Activated CD4-positive, alpha-beta T cell treated with anti-CD3 and anti-CD28 coated beads, Interleukin-2, amount 50 U/mL, for 24 hours (primary cell): ENCODE measurements around the gene PRR12.

Experiments used
- DNase-seq, 2 donors: peaks; one replicate each; pipeline ENCODE4 v3.0.0-alpha.2; 2020; ENCODE audit warnings: low read depth in 1 of 2, low spot score in 1 of 2

PRR12 gene

GRCh38 chr19:49590071-49590970 is 661 bp upstream of the PRR12 start:
- peak; percentile 71 to 89 for DNase-seq

GRCh38 chr19:49591731-49592485 is 926 bp downstream of the PRR12 start:
- DNase-seq: no peak

GRCh38 chr19:49592486-49593232 is 1.7 kb downstream of the PRR12 start:
- DNase-seq: no peak

GRCh38 chr19:49593233-49594113 is 2.5 kb downstream of the PRR12 start:
- DNase-seq: peak; percentile 78 to 88

GRCh38 chr19:49594157-49594992 is 3.4 kb downstream of the PRR12 start:
- DNase-seq: no peak

- DNase-seq: no peak
Observed at GRCh38 chr19:49594993-49595818, 4.2 kb downstream of the PRR12 start.

- no peak for DNase-seq
Observed at GRCh38 chr19:49595819-49596404, 4.9 kb downstream of the PRR12 start.

- no peak for DNase-seq
Observed at GRCh38 chr19:49596407-49596806, 5.4 kb downstream of the PRR12 start.

- no peak for DNase-seq
Observed at GRCh38 chr19:49596954-49597702, 6.1 kb downstream of the PRR12 start.

GRCh38 chr19:49597703-49597974 is 6.7 kb downstream of the PRR12 start:
- no peak for DNase-seq

- DNase-seq: no peak
Observed at GRCh38 chr19:49599378-49600295, 8.7 kb downstream of the PRR12 start.

GRCh38 chr19:49601482-49602038 is 10.6 kb downstream of the PRR12 start:
- DNase-seq: no peak

- DNase-seq: no peak
Observed at GRCh38 chr19:49602806-49603205, 11.8 kb downstream of the PRR12 start.

GRCh38 chr19:49605605-49606004 is 14.6 kb downstream of the PRR12 start:
- no peak for DNase-seq

- DNase-seq: no peak
Observed at GRCh38 chr19:49609499-49610092, 18.6 kb downstream of the PRR12 start.

- DNase-seq: no peak
Observed at GRCh38 chr19:49613374-49613773, 22.4 kb downstream of the PRR12 start.
